Kidney epithelial cell (primary cell): ENCODE data around the gene CXCL11. TPM values are rescaled to one million over a fixed set of nuclear protein-coding genes. Genes with fewer than 3 reads are reported as not detected.

Experiments
- DNase-seq: peaks from one replicate; pipeline ENCODE4 v3.0.0-alpha.2; 2010; ENCODE audit warnings: low read depth
- H3K27me3 ChIP-seq: 2 replicates; pipeline ENCODE4 v1.6.0; 2011; ENCODE audit warnings: low read length; ENCODE audit not compliant: control insufficient read depth, insufficient read depth
- H3K36me3 ChIP-seq: 2 replicates; pipeline ENCODE4 v1.5.1; 2011; ENCODE audit warnings: low read length; ENCODE audit not compliant: control insufficient read depth, insufficient read depth
- H3K4me3 ChIP-seq: 2 replicates; pipeline ENCODE4 v1.5.1; 2011; ENCODE audit warnings: low read depth, mild to moderate bottlenecking, control low read depth, low read length
- CTCF ChIP-seq: IDR thresholded peaks from 2 replicates; pipeline ENCODE4 v1.5.1; 2011; ENCODE audit warnings: mild to moderate bottlenecking, moderate library complexity, low read length, control low read depth, inconsistent platforms; ENCODE audit not compliant: insufficient read depth, poor library complexity, severe bottlenecking
- total RNA-seq: library from RNA; depleted of rRNA; stranded (reverse); fragments of >200 nt; gene quantifications from 2 replicates; pipeline ENCODE4 v1.2.3, GENCODE V29; 2015

Gene CXCL11
- total RNA-seq, 1 donor from 2014 or later = not detected

GRCh38 chr4:76072760-76073159 is 36.9 kb upstream of the CXCL11 start:
- no peak for TF ChIP-seq CTCF
- Histone ChIP-seq H3K4me3 (no peak overlapping the region), H3K36me3 (no peaks in the 10 kb centered on the region), H3K27me3 (no peaks in the 10 kb centered on the region)
- no peak for DNase-seq

GRCh38 chr4:76067652-76068286 is 31.9 kb upstream of the CXCL11 start:
- Histone ChIP-seq H3K36me3 (no peaks in the 10 kb centered on the region), H3K27me3 (no peaks in the 10 kb centered on the region), H3K4me3 (no peak overlapping the region)
- TF ChIP-seq CTCF = peak; percentile 82
- DNase-seq = peak; percentile 16

GRCh38 chr4:76066546-76066945 is 30.7 kb upstream of the CXCL11 start:
- TF ChIP-seq CTCF = no peak
- DNase-seq = no peak
- Histone ChIP-seq H3K27me3 (no peaks in the 10 kb centered on the region), H3K4me3 (no peak overlapping the region), H3K36me3 (no peaks in the 10 kb centered on the region)

- no peak overlapping the region for H3K4me3 ChIP-seq
- no peak for DNase-seq
- no peaks in the 10 kb centered on the region for H3K36me3 ChIP-seq
- no peaks in the 10 kb centered on the region for H3K27me3 ChIP-seq
- no peak for TF ChIP-seq CTCF
Observed at GRCh38 chr4:76061982-76062381, 26.1 kb upstream of the CXCL11 start.

GRCh38 chr4:76061421-76061820 is 25.6 kb upstream of the CXCL11 start:
- Histone ChIP-seq H3K27me3 (no peaks in the 10 kb centered on the region), H3K36me3 (no peaks in the 10 kb centered on the region), H3K4me3 (no peak overlapping the region)
- no peak for TF ChIP-seq CTCF
- no peak for DNase-seq

- no peak for TF ChIP-seq CTCF
- no peak for DNase-seq
- Histone ChIP-seq H3K27me3 (peaks cover 2% of the 10 kb centered on the region), H3K36me3 (no peaks in the 10 kb centered on the region), H3K4me3 (no peak overlapping the region)
Observed at GRCh38 chr4:76060506-76060905, 24.6 kb upstream of the CXCL11 start.
